Stimulated activated CD4-positive, alpha-beta T cell treated with anti-CD3 and anti-CD28 coated beads, Interleukin-15, amount 100 ng/mL, for 48 hours (primary cell): ENCODE results near the gene CCDC186.

Experiments
- DNase-seq, 2 donors: peaks; one replicate each; pipeline ENCODE4 v3.0.0-alpha.2; 2020; ENCODE audit warnings: low read depth in 2 of 2

CCDC186 gene

DNA sequence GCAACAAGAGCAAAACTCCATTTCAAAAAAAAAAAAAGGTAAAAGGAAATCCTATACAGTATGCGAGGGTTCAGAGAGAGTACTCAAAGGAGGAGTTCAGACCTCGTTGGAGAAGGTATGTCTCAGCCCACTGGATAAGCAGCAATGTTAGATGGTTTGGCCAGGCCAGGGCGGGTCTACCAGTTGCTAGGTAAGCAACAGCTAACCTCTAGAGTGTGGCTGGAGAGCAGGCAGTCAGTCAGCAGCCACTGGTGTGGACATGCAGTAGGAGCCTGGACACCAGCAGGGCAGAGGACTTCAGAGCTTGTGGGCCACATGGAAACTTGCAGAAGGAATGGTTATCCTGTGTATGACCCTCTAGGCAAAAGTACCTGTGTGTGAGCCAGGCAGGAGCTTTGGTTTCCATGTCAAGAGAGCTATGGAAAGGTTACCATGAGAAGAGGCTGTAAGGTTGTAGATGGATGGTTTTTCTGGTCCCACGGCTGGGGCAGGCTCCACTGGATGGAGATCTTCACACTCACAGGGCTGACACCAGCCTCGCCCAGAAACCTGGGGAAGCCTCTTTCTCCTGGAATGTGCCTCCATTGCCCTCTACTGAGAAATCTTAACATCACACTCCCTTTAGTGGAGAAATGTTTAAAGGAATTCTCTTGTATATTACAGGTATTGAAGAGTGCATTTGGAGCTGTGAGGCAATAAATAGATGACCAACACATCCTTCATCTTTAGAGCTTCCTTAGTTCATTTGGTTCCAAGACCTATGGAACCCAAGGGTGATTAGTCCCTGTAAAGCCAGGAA is 63.6 kb downstream of the CCDC186 start:
- DNase-seq, result no peak

DNA sequence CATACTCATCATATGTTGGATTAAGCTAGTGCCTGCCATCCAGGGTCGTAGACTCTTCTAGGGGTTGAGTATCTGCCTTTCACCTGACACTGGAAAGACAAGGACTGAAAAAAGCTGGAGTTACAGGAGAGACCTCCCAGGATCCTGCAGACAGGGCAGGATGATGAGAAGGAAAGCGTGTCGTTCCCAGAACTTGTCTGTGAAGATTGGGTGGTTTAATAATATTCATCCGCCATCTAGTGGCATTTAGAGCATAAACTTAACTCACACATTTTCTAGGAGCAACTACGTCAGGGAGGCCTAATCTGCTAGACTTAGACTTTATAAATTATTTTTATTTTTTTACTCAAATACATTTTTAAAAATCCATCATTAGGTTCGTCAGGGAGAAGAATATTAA is 70.7 kb downstream of the CCDC186 start:
- no peak for DNase-seq

- no peak for DNase-seq
These were observed 71.7 kb downstream of the CCDC186 start for GRCh38 chr10:114102256-114102655.

DNA sequence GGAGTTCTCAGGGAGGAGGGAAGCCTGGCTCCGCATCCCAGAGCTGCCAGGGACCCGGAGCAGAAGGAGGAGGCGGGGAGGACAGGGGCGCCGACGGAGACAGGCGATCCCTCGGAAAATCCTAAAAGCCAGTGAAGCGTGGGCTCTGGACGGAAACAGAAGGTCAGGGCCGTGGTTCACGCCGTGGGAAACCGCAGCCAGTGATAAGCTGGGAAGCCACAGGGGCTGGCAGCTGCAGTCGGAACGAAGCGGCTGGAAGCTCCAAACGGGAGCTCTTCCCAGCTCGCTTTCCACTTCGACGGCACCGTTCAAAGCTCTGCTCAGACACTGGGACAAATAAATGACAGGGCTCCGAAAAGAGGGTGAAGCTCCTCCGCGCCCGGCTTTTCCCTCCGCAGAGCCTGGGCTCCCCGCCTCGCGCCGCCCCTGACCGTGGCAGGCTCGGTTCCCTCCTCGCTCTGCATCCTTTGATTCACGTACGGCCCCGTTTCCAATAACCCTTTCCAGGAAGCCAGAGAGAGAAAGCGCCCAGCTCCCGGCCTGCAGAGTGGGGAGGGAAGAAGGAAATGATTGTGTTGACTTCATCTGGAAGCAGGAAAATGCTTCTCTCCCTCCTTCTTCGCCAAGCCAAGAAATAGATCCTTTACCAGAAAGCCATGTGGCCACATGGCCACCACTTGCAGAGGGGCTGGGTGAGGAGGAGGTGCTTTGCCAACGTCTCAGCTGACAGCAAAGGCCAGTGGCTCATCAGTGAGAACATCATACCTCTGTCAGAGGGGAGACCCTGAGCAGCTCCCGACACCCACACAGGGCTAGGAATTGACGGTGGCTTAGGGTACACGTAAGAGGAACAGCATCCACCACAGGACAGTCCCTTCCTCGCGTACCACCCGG is 72.9 kb downstream of the CCDC186 start:
- no peak for DNase-seq

- no peak for DNase-seq
These were observed 77.1 kb downstream of the CCDC186 start for GRCh38 chr10:114096864-114097263.

DNA sequence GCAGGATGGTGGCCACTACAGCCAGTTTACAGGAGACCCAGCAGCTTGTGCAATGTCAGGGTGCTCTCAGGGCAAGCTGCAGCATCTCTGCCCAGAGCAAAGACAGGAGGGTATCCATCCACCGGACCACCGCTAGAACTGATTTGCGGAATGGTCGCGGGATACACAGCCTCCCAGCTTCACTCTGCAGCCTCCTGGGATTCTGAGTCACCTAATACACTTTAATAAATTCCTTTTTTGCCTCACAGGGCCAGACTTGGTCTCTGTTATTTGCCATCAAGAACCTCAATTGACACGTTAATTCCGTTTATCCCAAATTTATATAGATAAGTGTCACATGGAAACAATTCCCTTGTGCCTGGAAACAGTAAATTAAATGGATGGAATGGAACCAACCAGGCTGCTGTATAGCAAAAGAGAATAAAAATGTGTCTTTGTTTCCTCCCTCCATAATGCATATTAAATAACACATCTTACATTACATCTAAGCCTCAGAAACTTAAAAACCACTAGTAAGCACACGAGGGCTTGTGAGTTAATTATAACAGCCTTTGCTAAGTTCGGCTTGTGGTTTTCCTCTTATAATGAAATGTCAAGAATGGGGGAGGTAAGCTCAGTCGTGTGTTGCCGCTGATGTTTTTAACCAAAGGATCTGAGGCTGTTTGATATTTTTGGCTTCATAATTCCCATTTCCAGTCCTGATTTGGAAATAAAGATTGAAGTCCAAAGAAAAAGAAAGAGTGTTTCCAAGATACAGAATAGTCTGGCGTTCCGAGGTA is 78.3 kb downstream of the CCDC186 start:
- DNase-seq, result no peak

DNA sequence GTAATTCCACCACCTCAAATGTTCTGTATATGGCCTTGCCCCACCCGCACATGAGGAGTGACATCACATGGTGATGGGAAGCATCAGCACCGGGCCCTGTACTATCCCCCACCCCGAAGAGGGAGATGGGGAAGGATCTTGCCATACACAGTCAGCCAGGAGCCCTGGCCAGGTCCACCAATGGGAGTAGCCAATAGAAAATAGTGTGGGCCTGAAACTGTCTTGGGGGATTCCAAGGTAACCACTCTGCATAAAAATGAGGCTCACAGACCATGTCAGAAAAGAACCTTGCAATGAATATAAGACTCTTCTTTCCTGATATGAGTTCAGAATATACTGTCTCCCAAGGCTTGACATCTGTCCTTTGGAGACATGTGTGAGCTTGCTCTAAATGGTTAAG is 79.2 kb downstream of the CCDC186 start:
- DNase-seq, result no peak

- no peak for DNase-seq
These were observed 86.3 kb downstream of the CCDC186 start for GRCh38 chr10:114087655-114088054.

- no peak for DNase-seq
These were observed 86.7 kb downstream of the CCDC186 start for GRCh38 chr10:114087255-114087654.

DNA sequence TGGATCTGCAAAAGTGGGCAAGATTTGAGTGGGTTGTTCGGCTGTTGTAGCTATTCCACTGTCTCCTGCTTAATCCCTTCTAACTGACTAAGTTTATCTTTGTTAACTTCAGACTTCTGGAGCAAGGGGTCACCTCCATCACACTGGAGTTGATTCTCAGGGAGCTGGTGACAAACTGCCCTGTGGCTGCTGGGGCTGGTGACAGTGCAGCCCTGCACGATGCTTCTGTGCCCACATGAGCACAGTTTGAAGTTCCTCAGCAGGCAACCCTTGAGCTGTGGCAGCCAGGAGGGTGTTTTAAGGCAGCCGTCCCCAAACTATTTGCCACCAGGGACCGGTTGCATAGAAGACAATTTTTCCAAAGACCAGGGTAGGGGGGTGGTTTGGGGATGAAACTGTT is 89.8 kb downstream of the CCDC186 start:
- DNase-seq, result no peak

DNA sequence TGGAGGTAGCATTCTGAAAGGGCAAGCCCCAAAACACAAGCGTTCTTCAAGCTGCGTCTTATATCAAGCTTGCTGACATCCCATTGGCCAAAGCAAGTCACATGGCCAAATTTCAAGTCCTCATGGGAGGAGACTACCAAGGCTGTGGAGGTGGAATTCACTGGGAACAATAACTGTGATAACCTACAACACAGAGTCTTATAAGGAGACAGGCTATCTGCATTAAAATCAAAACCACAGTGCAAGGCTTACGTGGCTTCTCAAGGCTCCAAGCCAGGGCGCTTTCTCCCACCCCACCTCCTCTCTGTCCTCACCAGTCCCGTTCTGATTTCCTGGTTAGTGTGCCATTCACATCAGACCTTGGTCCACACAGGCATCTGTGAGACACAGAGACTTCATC is 91.0 kb downstream of the CCDC186 start:
- no peak for DNase-seq

GRCh38 chr10:114081911-114082583 is 92.0 kb downstream of the CCDC186 start:
- DNase-seq, result no peak

DNA sequence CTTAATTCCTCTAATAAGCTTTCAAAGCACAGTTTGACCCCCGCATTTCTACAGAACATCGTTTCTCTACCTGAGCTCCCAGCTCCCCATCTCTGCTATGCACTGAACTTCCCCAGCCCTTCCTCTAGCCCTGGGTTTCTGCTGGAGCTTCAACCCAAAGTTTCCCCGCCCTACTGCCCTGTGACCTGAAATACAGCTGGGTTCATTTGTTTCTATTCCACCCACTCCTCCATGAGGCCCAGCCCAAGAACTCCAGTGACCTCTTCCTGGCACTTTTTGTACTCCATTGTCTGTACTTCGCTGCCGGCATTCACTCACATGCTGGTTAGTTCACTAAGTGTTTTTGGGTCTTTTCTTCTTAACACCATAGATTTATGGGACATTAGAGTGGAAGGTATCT is 94.6 kb downstream of the CCDC186 start:
- no peak for DNase-seq

- DNase-seq, result no peak
These were observed 95.7 kb downstream of the CCDC186 start for GRCh38 chr10:114078346-114078745.

DNA sequence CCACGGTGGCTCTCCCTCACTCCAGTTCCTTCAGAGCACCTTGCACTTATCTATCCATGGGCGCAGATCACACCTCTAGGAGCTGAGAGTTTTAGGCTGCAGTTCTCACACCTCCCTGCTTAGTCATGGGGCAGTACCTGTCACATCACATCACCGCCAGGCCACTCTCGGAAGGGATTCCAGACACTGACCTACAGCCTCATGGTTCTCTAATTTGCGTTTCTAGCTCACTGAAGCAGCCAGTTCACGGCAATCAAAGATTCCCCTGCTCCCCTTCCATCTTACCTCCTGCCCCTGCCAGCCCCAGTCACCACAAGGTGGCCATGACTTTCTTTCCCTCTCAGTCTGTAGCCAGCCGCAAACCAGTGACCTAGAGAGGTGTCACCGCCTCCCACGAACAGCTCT is 96.2 kb downstream of the CCDC186 start:
- DNase-seq, result no peak

- no peak for DNase-seq
These were observed 96.7 kb downstream of the CCDC186 start for GRCh38 chr10:114077347-114077746.

GRCh38 chr10:114075093-114075492 is 98.9 kb downstream of the CCDC186 start:
- DNase-seq, result no peak

DNA sequence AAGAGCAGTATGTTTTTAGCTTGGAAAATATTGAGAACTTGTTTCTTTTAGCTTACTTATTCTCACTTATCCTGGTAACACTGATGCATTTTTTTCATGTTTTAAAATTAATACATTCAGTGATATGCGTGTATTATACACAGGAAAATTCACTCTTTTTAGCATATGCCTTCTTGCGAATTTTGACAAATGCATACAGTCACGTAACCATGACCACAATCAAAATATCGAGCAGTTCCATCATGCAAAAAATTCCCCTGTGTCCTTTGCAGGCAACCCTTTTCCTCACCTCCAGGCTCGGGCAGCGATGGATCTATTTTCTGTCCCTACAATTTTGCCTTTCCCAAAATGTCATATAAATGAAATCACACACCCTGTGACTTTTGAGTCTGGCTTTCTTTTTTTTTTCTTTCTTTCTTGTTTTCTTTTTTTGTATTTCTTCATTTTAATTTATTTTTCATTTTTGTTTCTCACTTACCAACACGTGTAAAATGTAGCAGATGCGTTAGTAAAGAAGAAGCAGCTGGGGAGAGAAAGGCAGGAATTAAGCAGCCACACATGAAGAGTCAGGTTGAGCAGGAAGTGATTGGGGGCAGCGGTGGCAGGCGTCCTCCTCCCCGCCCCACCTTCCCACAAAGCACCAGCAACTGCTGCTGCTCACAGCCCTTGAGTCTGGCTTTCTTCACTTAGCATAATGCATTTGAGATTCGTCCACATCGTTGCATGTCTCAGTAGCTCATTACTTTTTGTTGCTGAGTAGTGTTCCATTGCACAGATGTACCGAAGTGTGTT is 100.4 kb downstream of the CCDC186 start:
- no peak for DNase-seq

- DNase-seq, result no peak
These were observed 102.8 kb downstream of the CCDC186 start for GRCh38 chr10:114071178-114071577.
